ENCODE data around the gene MUC20.
"Not testable (repeated sequence)": the region's sequence is repeated elsewhere in the genome, so short reads cannot be mapped to it uniquely, and the experiment has no call there.

GRCh38 chr3:195682104-195682742 is 38.6 kb upstream of the MUC20 start:
- TF ChIP-seq, protein P1, sequence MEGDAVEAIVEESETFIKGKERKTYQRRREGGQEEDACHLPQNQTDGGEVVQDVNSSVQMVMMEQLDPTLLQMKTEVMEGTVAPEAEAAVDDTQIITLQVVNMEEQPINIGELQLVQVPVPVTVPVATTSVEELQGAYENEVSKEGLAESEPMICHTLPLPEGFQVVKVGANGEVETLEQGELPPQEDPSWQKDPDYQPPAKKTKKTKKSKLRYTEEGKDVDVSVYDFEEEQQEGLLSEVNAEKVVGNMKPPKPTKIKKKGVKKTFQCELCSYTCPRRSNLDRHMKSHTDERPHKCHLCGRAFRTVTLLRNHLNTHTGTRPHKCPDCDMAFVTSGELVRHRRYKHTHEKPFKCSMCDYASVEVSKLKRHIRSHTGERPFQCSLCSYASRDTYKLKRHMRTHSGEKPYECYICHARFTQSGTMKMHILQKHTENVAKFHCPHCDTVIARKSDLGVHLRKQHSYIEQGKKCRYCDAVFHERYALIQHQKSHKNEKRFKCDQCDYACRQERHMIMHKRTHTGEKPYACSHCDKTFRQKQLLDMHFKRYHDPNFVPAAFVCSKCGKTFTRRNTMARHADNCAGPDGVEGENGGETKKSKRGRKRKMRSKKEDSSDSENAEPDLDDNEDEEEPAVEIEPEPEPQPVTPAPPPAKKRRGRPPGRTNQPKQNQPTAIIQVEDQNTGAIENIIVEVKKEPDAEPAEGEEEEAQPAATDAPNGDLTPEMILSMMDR (IDR thresholded peaks at IDR 0.05), result not testable (repeated sequence)
- not testable (repeated sequence) for TF ChIP-seq TCF7L2 (IDR thresholded peaks at IDR 0.05; ENCODE audit: low read depth, low read length)
